Fibroblast of pulmonary artery (primary cell): ENCODE data around the gene FOLR3.
"Not testable (repeated sequence)": the region's sequence is repeated elsewhere in the genome, so short reads cannot be mapped to it uniquely, and the experiment has no call there.

Experiments used
- DNase-seq: peaks from one replicate; pipeline ENCODE4 v3.0.0-alpha.2; 2010; ENCODE audit warnings: low read depth
- H3K4me3 ChIP-seq: replicated peaks from 2 replicates; pipeline ENCODE4 v1.5.1; 2011; ENCODE audit warnings: low read depth, mild to moderate bottlenecking, control low read depth, low read length, moderate library complexity
- TF ChIP-seq, protein P1 (sequence below): IDR thresholded peaks from 2 replicates; pipeline ENCODE4 v1.5.1; 2011; ENCODE audit warnings: mild to moderate bottlenecking, control low read depth, low read length, inconsistent platforms; ENCODE audit errors: missing control alignments

FOLR3 gene

DNA sequence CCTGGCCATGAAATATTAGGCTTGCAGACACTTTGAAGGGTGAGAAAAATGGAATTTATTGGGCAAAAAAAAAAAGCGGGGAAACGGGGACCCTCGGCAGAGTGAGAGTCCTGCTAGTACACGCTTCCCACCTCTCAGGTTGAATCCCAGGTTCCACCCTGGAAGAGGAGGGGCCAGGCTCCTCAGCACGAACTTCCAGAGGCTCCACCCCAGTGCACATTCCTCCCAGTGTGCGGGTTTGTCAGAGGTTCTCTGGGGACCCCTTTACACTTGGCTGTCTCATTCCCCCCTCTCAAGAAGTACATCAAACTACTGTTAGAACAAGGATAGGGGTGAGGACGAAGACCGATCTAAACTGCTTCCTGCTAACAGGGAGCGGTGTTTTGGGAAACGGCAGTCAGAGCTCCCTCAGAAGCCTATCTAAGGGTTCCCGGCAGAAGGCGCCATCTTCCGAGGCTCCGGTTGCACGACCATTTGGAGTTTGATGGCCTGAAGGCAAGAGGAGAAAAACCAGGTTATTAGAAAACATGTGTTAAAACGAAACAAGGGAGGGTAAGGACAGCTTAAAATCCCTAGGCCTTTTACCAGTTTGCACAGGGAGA is 27.5 kb downstream of the FOLR3 start:
- DNase-seq, result no peak
- no peak overlapping the region for H3K4me3 ChIP-seq
- TF ChIP-seq, protein P1, sequence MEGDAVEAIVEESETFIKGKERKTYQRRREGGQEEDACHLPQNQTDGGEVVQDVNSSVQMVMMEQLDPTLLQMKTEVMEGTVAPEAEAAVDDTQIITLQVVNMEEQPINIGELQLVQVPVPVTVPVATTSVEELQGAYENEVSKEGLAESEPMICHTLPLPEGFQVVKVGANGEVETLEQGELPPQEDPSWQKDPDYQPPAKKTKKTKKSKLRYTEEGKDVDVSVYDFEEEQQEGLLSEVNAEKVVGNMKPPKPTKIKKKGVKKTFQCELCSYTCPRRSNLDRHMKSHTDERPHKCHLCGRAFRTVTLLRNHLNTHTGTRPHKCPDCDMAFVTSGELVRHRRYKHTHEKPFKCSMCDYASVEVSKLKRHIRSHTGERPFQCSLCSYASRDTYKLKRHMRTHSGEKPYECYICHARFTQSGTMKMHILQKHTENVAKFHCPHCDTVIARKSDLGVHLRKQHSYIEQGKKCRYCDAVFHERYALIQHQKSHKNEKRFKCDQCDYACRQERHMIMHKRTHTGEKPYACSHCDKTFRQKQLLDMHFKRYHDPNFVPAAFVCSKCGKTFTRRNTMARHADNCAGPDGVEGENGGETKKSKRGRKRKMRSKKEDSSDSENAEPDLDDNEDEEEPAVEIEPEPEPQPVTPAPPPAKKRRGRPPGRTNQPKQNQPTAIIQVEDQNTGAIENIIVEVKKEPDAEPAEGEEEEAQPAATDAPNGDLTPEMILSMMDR, result no peak

DNA sequence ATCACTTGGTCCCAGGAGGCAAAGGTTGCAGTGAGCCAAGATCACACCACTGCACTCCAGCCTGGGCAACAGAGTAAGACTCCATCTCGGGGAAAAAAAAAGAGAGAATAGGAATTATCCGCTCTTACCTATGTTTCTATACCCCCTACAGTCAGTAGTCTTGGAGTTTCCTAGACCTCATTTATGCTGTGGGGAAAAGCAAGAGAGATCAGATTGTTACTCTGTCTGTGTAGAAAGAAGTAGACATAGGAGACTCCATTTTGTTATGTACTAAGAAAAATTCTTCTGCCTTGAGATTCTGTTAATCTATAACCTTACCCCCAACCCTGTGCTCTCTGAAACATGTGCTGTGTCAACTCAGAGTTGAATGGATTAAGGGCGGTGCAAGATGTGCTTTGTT is 28.7 kb downstream of the FOLR3 start:
- not testable (repeated sequence) for DNase-seq, H3K4me3 ChIP-seq

DNA sequence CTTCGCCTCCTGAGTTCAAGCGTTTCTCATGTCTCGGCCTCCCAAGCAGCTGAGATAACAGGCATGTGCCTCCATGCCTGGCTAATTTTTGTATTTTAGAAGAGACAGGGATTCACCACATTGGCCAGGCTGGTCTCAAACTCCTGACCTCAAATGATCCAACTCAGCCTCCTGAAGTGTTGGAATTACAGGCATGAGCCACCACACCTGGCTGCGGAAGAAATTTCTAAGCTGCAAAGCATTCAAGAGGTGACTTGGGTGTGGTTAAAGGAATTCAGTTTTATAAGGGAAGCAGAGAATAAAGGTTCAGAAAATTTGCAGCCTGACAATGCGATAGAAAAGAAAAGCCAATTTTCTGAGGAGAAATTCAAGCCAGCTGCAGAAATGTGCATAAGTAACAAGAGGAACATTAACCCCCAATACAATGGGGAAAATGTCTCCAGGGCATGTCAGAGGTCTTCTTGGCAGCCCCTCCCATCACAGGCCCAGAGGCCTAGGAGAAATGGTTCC is 33.6 kb downstream of the FOLR3 start:
- DNase-seq, result not testable (repeated sequence)

DNA sequence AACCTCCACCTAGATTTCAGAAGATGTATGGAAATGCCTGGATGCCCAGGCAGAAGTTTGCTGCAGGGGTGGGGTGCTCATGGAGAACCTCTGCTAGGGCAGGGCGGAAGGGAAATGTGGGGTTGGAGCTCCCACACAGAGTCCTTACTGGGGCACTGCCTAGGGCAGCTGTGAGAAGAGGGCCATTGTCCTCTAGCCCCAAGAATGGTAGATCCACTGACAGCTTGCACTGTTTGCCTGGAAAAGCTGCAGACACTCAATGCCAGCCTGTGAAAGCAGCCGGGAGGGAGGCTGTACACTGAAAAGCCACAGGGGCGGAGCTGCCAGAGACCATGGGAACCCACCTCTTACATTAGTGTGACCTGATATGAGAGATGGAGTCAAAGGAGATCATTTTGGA is 34.2 kb downstream of the FOLR3 start:
- DNase-seq, H3K4me3 ChIP-seq: not testable (repeated sequence)

More for the DNA sequence above, 33.6 kb downstream of the FOLR3 start:
- H3K4me3 ChIP-seq, result not testable (repeated sequence)

DNA sequence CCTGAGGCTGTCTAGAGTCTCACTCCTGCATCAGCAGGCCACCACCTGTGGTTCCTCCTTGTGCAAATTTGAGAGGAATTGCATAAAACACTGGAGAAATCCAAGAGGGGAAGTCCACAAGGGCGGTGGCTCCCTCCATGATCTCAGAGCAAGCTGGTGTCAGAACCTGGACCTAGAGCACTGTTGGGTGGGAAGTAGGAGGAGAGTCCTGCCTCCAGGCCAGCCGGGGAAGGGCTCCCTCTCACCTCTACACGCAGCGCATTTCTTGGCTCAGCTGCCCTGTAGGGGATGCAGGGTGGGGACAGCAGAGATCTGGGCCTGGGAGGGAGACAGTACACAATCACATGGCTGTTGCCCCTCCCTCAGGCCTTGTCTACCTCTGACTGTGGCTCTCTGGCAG is 36.5 kb downstream of the FOLR3 start:
- not testable (repeated sequence) for DNase-seq, H3K4me3 ChIP-seq

DNA sequence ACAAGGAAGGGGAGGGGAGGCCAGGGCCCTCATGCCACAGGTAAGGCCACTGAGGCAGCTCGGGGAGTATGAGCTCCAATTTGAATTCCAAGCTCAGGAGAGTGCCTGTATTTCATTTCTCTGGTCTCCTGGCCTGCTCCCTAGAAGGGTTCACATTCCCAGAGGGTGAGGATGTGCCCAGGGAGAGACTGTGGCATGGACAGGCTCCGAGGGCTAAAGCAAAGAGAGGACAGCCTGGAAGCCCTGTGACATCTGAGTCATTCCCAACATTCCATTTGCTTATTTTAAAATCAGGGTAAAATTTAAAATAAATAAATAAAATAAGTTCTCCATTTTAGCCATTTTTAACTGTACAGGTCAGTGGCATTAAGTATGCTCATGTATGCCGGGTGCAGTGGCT is 37.8 kb downstream of the FOLR3 start:
- TF ChIP-seq, protein P1, result no peak
- DNase-seq, result no peak
- H3K4me3 ChIP-seq, result no peak overlapping the region

DNA sequence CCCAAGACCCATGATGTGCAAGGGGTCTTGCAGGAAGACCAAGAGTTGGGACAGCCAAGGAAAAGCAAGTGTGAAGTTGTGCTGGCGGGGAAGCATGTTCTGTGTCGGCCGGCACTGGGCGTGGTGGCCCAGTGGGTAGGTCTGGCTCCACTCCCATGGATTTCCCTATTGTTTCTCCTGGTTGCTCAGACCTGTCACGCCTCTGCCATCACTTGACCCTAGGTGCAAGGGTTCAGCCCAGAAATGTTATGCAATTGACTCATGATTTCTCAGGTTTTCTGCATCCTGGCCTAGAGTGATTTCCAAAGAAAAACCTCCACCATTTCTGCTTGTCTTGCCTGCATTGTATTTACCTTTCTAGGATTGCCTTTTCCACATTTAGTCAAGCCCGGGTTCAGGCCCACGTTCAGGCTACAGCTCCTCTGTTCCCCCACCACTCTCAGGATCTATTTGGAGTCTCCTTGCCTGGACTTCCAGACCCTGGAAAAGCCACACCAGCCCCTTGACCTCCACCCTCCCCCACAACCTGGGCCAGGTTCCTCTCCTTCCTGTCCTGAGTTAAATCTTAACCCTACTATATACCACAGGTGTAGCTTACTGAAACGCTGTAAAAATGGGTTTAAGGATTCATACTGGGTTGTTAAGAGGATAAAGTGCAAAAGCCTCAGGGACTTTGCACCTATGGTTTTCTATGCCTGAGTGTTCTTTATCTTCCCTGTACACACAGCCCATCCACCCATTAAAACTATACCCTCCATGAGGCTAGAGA is 39.0 kb downstream of the FOLR3 start:
- no peak for DNase-seq
- TF ChIP-seq, protein P1, result no peak
- H3K4me3 ChIP-seq, result no peak overlapping the region

DNA sequence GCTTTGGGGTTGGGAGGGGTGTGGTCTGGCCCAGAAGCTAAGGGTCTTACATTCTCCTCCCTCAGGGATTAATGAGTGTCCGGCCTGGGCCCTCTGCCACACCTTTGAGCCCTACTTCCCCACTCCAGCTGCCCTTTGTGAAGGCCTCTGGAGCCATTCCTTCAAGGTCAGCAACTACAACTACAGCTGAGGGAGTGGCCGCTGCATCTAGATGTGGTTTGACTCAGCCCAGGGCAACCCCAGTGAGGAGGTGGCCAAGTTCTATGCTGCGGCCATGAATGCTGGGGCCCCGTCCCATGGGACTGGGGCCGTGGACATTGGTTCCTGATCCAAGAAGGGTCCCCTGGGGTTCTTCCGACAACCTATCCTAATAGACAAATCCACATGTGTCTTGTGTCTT is 42.1 kb downstream of the FOLR3 start:
- H3K4me3 ChIP-seq, result no peak overlapping the region
- TF ChIP-seq, protein P1, result no peak
- no peak for DNase-seq
